ENCODE data around the gene CEBPG. TPM values are rescaled to one million over a fixed set of nuclear protein-coding genes. Genes with fewer than 3 reads are reported as not detected.

The CEBPG gene
- total RNA-seq, 2 experiments from 2014 or later = 15.5 TPM

GRCh38 chr19:33335446-33335845 is 38.1 kb upstream of the CEBPG start:
- ATAC-seq (ENCODE audit: poor library complexity) (no peak), DNase-seq (no peak)
- H3K4me1 ChIP-seq (ENCODE audit: insufficient read depth, low read length) = no peaks in the 10 kb centered on the region
- Mint-ChIP-seq H3K27ac (no peak overlapping the region), H3K4me1 (ENCODE audit: low read depth) (no peaks in the 10 kb centered on the region), H3K4me3 (no peak overlapping the region), H3K27me3 (peaks cover 16% of the 10 kb centered on the region), H3K9me3 (no peaks in the 10 kb centered on the region), H3K36me3 (ENCODE audit: low read depth) (no peaks in the 10 kb centered on the region)
- no peak overlapping the region for H3K27ac ChIP-seq (ENCODE audit: low read depth in 1 of 2, low read length in 2 of 2)
- no peaks in the 10 kb centered on the region for H3K36me3 ChIP-seq (ENCODE audit: insufficient read depth, low read length)
- ChIA-PET CTCF (interaction anchor here (1.0 kb wide), 1 partner anchor 72 kb away, joined by 3 read pairs; no protein-coding TSS in a partner anchor), POLR2A (no interaction called here)
- intact Hi-C loops (cut with DNase I, micrococcal nuclease) = no loop called here
- no peak for TF ChIP-seq CTCF (IDR thresholded peaks at IDR 0.05)
- peaks cover 0 to 5% of the 10 kb centered on the region in 2 experiments for H3K27me3 ChIP-seq (ENCODE audit: control insufficient read depth in 1 of 2, insufficient read depth in 2 of 2, low read length in 2 of 2)
- no peaks in the 10 kb centered on the region for H3K9me3 ChIP-seq (ENCODE audit: control insufficient read depth in 1 of 2, insufficient read depth in 1 of 2, low read length in 2 of 2)
- no peak overlapping the region for H3K4me3 ChIP-seq (ENCODE audit: low read length)

GRCh38 chr19:33339016-33339984 is 34.2 kb upstream of the CEBPG start:
- DNase-seq (no peak), ATAC-seq (ENCODE audit: poor library complexity) (no peak)
- Histone ChIP-seq H3K36me3 (ENCODE audit: insufficient read depth, low read length) (no peaks in the 10 kb centered on the region), H3K27ac (ENCODE audit: low read depth in 1 of 2, low read length in 2 of 2) (no peak overlapping the region), H3K9me3 (ENCODE audit: control insufficient read depth in 1 of 2, insufficient read depth in 1 of 2, low read length in 2 of 2) (no peaks in the 10 kb centered on the region), H3K27me3 (ENCODE audit: control insufficient read depth in 1 of 2, insufficient read depth in 2 of 2, low read length in 2 of 2) (peaks cover 8 to 12% of the 10 kb centered on the region in 2 experiments), H3K4me1 (ENCODE audit: insufficient read depth, low read length) (no peaks in the 10 kb centered on the region), H3K4me3 (ENCODE audit: low read length) (no peak overlapping the region)
- no peaks in the 10 kb centered on the region for H3K4me1 Mint-ChIP-seq (ENCODE audit: low read depth)
- H3K27ac Mint-ChIP-seq = no peak overlapping the region
- peaks cover 38% of the 10 kb centered on the region for H3K27me3 Mint-ChIP-seq
- H3K36me3 Mint-ChIP-seq (ENCODE audit: low read depth) = no peaks in the 10 kb centered on the region
- no peaks in the 10 kb centered on the region for H3K9me3 Mint-ChIP-seq
- TF ChIP-seq CTCF (IDR thresholded peaks at IDR 0.05) = no peak
- H3K4me3 Mint-ChIP-seq = no peak overlapping the region
- CTCF ChIA-PET = no interaction called here
- POLR2A ChIA-PET = no interaction called here
- intact Hi-C loops (cut with DNase I, micrococcal nuclease) = no loop called here

- Histone ChIP-seq H3K9me3 (ENCODE audit: control insufficient read depth in 1 of 2, insufficient read depth in 1 of 2, low read length in 2 of 2) (no peaks in the 10 kb centered on the region), H3K36me3 (ENCODE audit: insufficient read depth, low read length) (no peaks in the 10 kb centered on the region), H3K4me3 (ENCODE audit: low read length) (no peak overlapping the region), H3K27ac (ENCODE audit: low read depth in 1 of 2, low read length in 2 of 2) (no peak overlapping the region), H3K27me3 (ENCODE audit: control insufficient read depth in 1 of 2, insufficient read depth in 2 of 2, low read length in 2 of 2) (peaks cover 15 to 27% of the 10 kb centered on the region in 2 experiments), H3K4me1 (ENCODE audit: insufficient read depth, low read length) (no peaks in the 10 kb centered on the region)
- ATAC-seq (ENCODE audit: poor library complexity) (no peak), DNase-seq (no peak)
- Mint-ChIP-seq H3K27ac (no peak overlapping the region), H3K4me1 (ENCODE audit: low read depth) (no peaks in the 10 kb centered on the region), H3K9me3 (no peaks in the 10 kb centered on the region), H3K36me3 (ENCODE audit: low read depth) (no peaks in the 10 kb centered on the region), H3K4me3 (no peak overlapping the region), H3K27me3 (peaks cover 55% of the 10 kb centered on the region)
- CTCF ChIA-PET = no interaction called here
- POLR2A ChIA-PET = interaction anchor here (0.6 kb wide), 1 partner anchor 1559 kb away, joined by 3 read pairs; no protein-coding TSS in a partner anchor
- no peak for TF ChIP-seq CTCF (IDR thresholded peaks at IDR 0.05)
- intact Hi-C loops (cut with DNase I, micrococcal nuclease) = no loop called here
Observed at GRCh38 chr19:33340991-33341390, 32.5 kb upstream of the CEBPG start.

All from CD4-positive, alpha-beta T cell (primary cell).